Kidney epithelial cell (primary cell): Measurements from ENCODE around the gene IFRD1. TPM values are rescaled to one million over a fixed set of nuclear protein-coding genes. Genes with fewer than 3 reads are reported as not detected.

Experiments used
- DNase-seq: peaks from one replicate; pipeline ENCODE4 v3.0.0-alpha.2; 2010; ENCODE audit warnings: low read depth
- H3K27me3 ChIP-seq: 2 replicates; pipeline ENCODE4 v1.6.0; 2011; ENCODE audit warnings: low read length; ENCODE audit not compliant: control insufficient read depth, insufficient read depth
- H3K36me3 ChIP-seq: 2 replicates; pipeline ENCODE4 v1.5.1; 2011; ENCODE audit warnings: low read length; ENCODE audit not compliant: control insufficient read depth, insufficient read depth
- H3K4me3 ChIP-seq: 2 replicates; pipeline ENCODE4 v1.5.1; 2011; ENCODE audit warnings: low read depth, mild to moderate bottlenecking, control low read depth, low read length
- CTCF ChIP-seq: IDR thresholded peaks from 2 replicates; pipeline ENCODE4 v1.5.1; 2011; ENCODE audit warnings: mild to moderate bottlenecking, moderate library complexity, low read length, control low read depth, inconsistent platforms; ENCODE audit not compliant: insufficient read depth, poor library complexity, severe bottlenecking
- total RNA-seq: library from RNA; depleted of rRNA; stranded (reverse); fragments of >200 nt; gene quantifications from 2 replicates; pipeline ENCODE4 v1.2.3, GENCODE V29; 2015

IFRD1 gene
- total RNA-seq, 1 donor from 2014 or later, result 87.3 TPM

GRCh38 chr7:112485766-112486165 lies 35.5 kb downstream of the IFRD1 start:
- DNase-seq, result no peak
- Histone ChIP-seq H3K27me3 (no peaks in the 10 kb centered on the region), H3K36me3 (no peaks in the 10 kb centered on the region), H3K4me3 (no peak overlapping the region)
- no peak for TF ChIP-seq CTCF

- Histone ChIP-seq H3K36me3 (no peaks in the 10 kb centered on the region), H3K4me3 (no peak overlapping the region), H3K27me3 (no peaks in the 10 kb centered on the region)
- no peak for TF ChIP-seq CTCF
- DNase-seq, result no peak
Measured at GRCh38 chr7:112487457-112488263, 37.4 kb downstream of the IFRD1 start.

- Histone ChIP-seq H3K4me3 (no peak overlapping the region), H3K27me3 (no peaks in the 10 kb centered on the region), H3K36me3 (no peaks in the 10 kb centered on the region)
- no peak for DNase-seq
- TF ChIP-seq CTCF, result no peak
Measured at GRCh38 chr7:112488264-112488552, 37.9 kb downstream of the IFRD1 start.

GRCh38 chr7:112492186-112492585 lies 41.9 kb downstream of the IFRD1 start:
- Histone ChIP-seq H3K4me3 (no peak overlapping the region), H3K27me3 (no peaks in the 10 kb centered on the region), H3K36me3 (no peaks in the 10 kb centered on the region)
- no peak for TF ChIP-seq CTCF
- no peak for DNase-seq

GRCh38 chr7:112494656-112495055 lies 44.4 kb downstream of the IFRD1 start:
- no peaks in the 10 kb centered on the region for H3K36me3 ChIP-seq

More at GRCh38 chr7:112494656-112495055, 44.4 kb downstream of the IFRD1 start:
- Histone ChIP-seq H3K4me3 (no peak overlapping the region), H3K27me3 (no peaks in the 10 kb centered on the region)
- DNase-seq, result no peak
- no peak for TF ChIP-seq CTCF
